Measurements from ENCODE around the gene UPF3A. TPM values are rescaled to one million over a fixed set of nuclear protein-coding genes. Genes with fewer than 3 reads are reported as not detected.

Gene UPF3A, protein sequence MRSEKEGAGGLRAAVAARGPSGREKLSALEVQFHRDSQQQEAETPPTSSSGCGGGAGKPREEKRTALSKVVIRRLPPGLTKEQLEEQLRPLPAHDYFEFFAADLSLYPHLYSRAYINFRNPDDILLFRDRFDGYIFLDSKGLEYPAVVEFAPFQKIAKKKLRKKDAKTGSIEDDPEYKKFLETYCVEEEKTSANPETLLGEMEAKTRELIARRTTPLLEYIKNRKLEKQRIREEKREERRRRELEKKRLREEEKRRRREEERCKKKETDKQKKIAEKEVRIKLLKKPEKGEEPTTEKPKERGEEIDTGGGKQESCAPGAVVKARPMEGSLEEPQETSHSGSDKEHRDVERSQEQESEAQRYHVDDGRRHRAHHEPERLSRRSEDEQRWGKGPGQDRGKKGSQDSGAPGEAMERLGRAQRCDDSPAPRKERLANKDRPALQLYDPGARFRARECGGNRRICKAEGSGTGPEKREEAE
- total RNA-seq: 19.3 and 21.7 TPM in 2 replicates

DNA sequence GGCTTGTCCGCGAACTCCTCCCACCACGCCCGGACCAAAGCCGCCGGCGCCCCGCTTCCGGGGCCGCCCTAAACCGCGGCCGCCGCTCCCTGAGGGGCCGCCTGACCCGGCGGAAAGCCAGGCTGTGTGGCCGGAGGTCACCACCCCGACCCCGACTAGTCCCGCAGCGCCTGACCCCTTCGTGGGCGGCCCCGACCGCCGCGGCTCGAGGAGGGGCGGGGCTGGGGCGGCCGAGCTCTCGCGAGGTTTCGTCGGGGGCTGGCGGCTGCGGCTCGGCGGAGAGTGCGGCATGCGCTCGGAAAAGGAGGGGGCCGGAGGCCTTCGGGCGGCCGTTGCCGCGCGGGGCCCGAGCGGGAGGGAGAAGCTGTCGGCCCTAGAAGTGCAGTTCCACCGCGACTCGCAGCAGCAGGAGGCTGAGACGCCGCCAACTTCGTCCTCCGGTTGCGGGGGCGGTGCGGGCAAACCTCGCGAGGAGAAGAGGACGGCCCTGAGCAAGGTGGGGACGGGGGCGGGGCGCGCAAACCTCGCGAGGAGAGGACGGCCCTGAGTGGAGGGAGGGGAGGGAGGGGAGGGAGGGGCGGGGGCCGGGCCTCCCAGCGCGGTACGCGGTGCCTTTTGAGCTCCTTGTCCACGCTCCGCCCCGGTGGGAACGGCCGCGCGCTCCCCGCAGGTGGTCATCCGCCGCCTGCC, at the start of gene UPF3A:
Gene UPF3A (plus strand): TSS at position 251 of the 690 bp plus-strand sequence. CDS start 39 bp downstream, at position 290.

GRCh38 chr13:114234645-114235421, 46.6 kb upstream of the UPF3A start, which contains the start of gene CDC16:
CDC16 (plus strand) TSS chr13:114234897; CDS start chr13:114235085, 188 bp downstream.

DNA sequence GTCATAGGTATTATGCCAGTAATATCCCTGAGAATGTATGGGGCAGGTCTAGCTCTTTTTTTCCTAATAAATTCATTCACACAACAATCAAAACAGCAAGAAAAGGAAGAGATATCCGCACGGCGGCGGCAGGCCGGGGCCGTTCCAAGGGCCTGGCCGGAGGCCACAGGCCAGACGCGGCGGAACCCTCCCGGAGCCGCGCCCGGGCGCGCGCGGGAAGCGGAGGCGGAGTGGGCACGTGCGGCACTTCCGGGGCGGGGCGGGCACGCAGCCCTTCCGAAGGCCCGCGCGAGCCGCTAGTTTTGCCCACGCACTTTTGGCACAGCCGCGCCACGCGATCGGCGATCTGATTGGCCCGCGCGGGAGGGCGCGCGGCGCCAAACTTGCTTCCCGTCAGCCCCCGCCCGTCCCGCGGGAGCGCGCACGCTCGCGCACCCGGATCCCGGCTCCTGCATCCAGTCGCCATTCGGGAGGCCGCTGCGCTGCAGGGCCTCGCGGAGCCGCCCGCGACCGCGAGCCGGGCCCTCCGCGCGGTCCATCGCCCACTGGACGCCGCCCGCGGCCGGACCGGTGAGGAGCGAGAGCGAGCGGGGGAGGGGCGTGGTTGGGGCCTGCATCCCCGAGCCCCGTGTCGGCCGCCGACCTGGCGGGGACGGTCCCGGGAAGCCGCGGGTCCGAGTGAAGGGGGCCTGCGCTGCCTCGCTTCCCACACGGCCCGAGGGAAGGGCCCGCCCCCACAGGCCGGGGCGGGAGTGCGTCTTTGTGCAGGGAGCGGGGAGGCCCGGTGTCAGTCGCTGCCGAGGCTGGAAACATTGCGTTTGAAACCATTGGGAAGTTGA, 32.9 kb downstream of the UPF3A start, which contains the start of gene CHAMP1:
Gene CHAMP1 (plus strand): TSS at position 430 of the 839 bp plus-strand sequence. CDS start 9,340 bp downstream, outside the sequence.

Other genes starting within 250 kb of the UPF3A start
- gene RASA3, start 149.0 kb upstream of the UPF3A start, total RNA-seq: 4.8 and 5.9 TPM in 2 replicates
- gene CFAP97D2, start 102.3 kb upstream of the UPF3A start, total RNA-seq: not detected in 2 replicates
- 21.4 and 23.1 TPM in 2 replicates for gene CDC16, start 46.7 kb upstream of the UPF3A start, total RNA-seq
- gene CHAMP1, start 32.9 kb downstream of the UPF3A start, total RNA-seq: 21.5 and 22.4 TPM in 2 replicates